Epithelial cell of prostate (primary cell): ENCODE data around the gene ZNF823.
"Not testable (repeated sequence)": the region's sequence is repeated elsewhere in the genome, so short reads cannot be mapped to it uniquely, and the experiment has no call there.

Experiments used
- DNase-seq: peaks from one replicate; pipeline ENCODE4 v3.0.0-alpha.2; 2011; ENCODE audit warnings: low read depth, low spot score
- H3K27ac ChIP-seq: fragments of 450-650 bp; 2 replicates; pipeline ENCODE4 v1.5.1; 2017; ENCODE audit warnings: mild to moderate bottlenecking

ZNF823 gene

GRCh38 chr19:11685676-11686650 lies 52.8 kb downstream of the ZNF823 start:
- no peak for DNase-seq
- H3K27ac ChIP-seq: no peak overlapping the region

- H3K27ac ChIP-seq: no peak overlapping the region
- DNase-seq: no peak
These were observed 53.6 kb downstream of the ZNF823 start for GRCh38 chr19:11684987-11685675.

- H3K27ac ChIP-seq: no peak overlapping the region
- DNase-seq: no peak
These were observed 58.0 kb downstream of the ZNF823 start for GRCh38 chr19:11680689-11681302.

- H3K27ac ChIP-seq: no peak overlapping the region
These were observed 60.2 kb downstream of the ZNF823 start for GRCh38 chr19:11678504-11678903.

GRCh38 chr19:11676661-11677600 lies 61.8 kb downstream of the ZNF823 start:
- DNase-seq, H3K27ac ChIP-seq: not testable (repeated sequence)

More at GRCh38 chr19:11678504-11678903, 60.2 kb downstream of the ZNF823 start:
- no peak for DNase-seq

- DNase-seq: no peak
- no peak overlapping the region for H3K27ac ChIP-seq
These were observed 63.2 kb downstream of the ZNF823 start for GRCh38 chr19:11675569-11675968.

GRCh38 chr19:11674067-11674492 lies 64.7 kb downstream of the ZNF823 start:
- no peak overlapping the region for H3K27ac ChIP-seq
- DNase-seq: no peak

GRCh38 chr19:11673608-11674041 lies 65.1 kb downstream of the ZNF823 start:
- no peak for DNase-seq
- H3K27ac ChIP-seq: no peak overlapping the region
